Tongue (tissue), 2 donors: ENCODE measurements around the gene TBC1D12. TPM values are rescaled to one million over a fixed set of nuclear protein-coding genes. Genes with fewer than 3 reads are reported as not detected.
"Not testable (repeated sequence)": the region's sequence is repeated elsewhere in the genome, so short reads cannot be mapped to it uniquely, and the experiment has no call there.

Experiments used
- DNase-seq: peaks from one replicate; pipeline ENCODE4 v3.0.0-alpha.2; 2015
- total RNA-seq: library from RNA; depleted of rRNA; stranded (reverse); fragments of >200 nt; gene quantifications from one replicate; pipeline ENCODE4 v1.2.3, GENCODE V29; 2014

TBC1D12 gene
- total RNA-seq, 1 donor from 2014 or later: 18.4 TPM

DNA sequence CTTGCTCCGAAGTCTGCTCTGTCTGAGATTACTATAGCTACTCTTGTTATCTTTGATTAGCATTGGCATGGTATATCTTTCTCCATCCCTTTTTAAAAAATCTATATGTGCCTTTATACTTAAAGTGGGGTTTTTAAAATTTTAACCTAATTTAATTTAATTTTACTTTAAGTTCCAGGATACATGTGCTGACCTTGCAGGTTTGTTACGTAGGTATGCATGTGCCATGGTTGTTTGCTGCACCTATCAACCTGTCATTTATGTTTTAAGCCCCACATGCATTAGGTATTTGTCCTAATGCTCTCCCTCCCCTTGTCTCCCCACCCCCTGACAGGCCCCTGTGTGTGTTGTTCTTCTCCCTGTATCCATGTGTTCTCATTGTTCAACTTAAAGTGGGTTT is 54.6 kb downstream of the TBC1D12 start:
- DNase-seq: no peak

DNA sequence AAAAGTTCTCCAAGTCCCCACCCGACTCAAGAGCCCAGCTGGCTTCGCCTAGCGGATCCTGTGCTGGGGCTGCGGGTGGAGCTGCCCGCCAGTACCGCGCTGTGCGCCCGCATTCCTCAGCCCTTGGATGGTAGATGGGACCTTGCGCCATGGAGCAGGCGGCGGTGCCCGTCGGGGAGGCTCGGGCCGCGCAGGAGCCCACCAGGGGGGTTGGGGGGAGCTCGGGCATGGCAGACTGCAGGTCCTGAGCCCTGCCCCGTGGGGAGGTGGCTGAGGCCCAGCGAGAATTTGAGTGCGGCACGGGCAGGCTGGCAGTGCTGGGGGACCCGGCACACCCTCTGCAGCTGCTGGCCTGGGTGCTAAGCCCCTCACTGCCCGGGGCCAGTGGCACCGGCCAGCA is 57.0 kb downstream of the TBC1D12 start:
- DNase-seq: no peak

DNA sequence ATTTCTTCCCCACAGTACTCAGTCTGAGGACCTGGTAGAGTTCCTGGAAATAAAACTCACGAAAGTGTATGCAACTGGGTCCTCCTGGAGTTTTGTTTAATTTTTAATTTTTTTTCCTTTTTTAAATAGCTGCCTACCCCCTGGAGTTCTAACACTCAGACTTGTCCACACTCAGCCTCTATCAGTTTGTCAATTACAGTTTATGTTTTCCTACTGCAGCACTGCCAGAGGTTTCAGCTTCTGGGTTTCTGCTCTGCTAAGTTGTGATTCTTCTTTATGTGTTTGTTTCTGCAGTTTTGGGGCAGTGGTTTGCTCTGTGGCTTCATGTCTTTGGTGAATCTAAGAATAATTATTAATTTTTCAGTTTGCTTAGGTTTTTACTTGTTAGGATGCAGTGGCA is 59.2 kb downstream of the TBC1D12 start:
- no peak for DNase-seq

DNA sequence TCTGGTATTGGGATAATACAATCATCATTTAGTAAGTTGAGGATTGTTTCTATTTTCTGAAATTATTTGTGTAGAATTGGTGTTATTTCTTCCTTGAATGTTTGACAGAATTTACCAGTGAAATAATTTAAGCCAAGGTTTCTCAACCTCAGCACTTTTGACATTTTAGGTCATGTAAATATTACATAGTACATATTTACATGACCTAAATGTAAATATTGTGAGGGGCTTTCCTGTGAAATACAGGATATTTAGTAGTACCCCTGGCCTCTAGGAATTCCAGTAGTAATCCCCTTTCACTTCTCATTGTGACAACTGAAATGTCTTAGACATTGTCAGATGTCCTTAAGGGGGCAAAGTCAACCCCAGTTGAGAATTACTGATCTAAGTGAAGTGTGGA is 59.8 kb downstream of the TBC1D12 start:
- no peak for DNase-seq

DNA sequence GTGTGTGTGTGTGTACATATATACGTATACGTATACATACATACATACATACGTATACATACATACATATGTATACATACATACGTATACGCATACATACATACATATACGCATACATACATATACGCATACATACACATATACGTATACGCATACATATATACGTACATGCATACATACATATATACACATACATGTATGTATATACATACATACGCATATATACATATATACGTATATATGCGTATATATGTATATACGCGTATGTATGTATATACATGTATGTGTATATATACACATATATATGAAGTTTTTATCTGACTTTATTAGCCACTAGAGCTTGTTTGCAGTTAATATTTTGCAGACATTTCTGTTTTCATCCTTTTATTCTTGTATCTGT is 63.3 kb downstream of the TBC1D12 start:
- DNase-seq: no peak

- DNase-seq: no peak
Observed at GRCh38 chr10:94481410-94481809, 79.1 kb downstream of the TBC1D12 start.

DNA sequence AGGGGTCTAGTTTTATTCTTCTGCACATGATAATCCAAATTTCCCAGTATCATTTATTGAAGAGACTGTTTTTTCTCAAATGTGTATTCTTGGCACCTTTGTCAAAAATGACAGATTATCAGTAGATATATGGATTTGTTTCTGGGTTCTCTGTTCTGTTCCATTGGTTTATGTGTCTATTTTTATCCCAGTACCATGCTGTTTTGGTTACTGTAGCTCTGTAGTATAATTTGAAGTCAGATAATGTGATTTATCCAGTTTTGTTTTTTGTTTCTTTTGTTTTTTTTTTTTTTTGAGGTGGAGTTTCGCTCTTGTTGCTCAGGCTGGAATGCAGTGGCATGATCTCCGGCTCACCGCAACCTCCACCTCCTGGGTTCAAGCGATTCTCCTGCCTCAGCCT is 81.6 kb downstream of the TBC1D12 start:
- no peak for DNase-seq

- no peak for DNase-seq
Observed at GRCh38 chr10:94485094-94485493, 82.8 kb downstream of the TBC1D12 start.

DNA sequence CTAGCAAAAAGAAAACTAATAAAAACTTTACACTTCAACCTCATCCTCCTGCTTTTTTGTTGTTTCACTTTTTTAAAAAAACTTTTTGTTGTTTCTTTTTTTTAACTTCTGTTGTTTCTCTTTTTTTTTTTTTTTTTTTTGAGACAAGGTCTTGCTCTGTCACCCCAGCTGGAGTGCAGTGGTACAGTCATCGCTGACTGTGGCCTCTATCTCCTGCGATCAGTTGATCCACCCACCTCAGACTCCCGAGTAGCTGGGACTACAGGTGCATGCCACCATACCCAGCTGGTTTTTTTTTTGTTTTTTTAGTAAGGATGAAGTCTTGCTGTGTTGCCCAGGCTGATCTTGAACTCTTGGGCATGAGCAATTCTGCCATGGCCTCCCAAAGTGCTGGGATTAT is 85.2 kb downstream of the TBC1D12 start:
- no peak for DNase-seq

- DNase-seq: no peak
Observed at GRCh38 chr10:94489107-94489506, 86.8 kb downstream of the TBC1D12 start.

- no peak for DNase-seq
Observed at GRCh38 chr10:94489976-94490788, 87.8 kb downstream of the TBC1D12 start.

DNA sequence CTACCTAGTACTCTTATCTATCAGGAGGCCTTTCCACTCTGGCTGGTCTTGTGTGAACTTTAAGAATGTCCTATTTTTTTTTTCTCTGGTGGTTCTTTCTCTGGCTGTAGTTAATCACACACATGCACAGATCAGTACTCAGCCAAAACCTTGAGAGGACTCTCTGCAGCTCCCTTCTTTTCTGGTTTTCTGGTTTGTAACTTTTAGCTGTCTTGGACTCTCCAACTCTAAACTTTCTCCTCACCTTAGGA is 88.4 kb downstream of the TBC1D12 start:
- no peak for DNase-seq

- DNase-seq: no peak
Observed at GRCh38 chr10:94493463-94493862, 91.1 kb downstream of the TBC1D12 start.

DNA sequence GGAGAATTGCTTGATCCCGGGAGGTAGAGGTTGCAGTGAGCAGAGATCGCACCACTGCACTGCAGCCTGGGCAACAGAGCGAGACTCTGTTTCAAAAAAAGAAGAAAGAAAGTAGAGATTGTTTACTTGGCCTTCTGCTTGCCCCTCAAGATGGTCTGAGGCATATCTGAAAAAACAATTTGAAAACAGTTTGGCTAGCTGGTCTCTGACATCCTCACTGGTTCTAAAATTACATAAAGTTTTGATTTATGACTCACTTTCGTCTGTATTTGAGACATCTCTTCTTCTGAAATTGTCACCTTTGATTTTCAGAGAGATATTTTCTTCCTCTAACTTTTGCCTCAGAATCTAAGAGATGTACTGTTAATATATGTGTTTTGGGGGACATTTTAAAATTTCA is 93.7 kb downstream of the TBC1D12 start:
- no peak for DNase-seq

GRCh38 chr10:94496646-94497045 is 94.3 kb downstream of the TBC1D12 start:
- DNase-seq: no peak

DNA sequence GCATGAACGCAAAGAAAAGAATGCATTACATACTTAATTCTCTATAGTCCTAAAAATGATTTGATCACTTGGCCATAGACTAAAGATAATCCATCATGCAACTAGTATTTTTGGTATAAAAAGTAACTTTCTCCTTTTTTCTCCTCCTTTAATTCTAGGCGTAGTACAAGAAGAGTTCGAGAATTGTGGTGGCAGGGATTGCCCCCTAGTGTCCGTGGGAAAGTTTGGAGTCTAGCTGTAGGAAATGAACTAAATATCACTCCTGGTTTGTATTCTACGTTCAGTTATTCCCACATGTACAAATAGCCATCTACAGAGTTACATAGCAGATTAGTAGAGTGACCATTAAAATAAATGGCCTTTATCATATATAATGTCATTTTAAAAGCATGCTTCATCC is 97.7 kb downstream of the TBC1D12 start:
- no peak for DNase-seq

DNA sequence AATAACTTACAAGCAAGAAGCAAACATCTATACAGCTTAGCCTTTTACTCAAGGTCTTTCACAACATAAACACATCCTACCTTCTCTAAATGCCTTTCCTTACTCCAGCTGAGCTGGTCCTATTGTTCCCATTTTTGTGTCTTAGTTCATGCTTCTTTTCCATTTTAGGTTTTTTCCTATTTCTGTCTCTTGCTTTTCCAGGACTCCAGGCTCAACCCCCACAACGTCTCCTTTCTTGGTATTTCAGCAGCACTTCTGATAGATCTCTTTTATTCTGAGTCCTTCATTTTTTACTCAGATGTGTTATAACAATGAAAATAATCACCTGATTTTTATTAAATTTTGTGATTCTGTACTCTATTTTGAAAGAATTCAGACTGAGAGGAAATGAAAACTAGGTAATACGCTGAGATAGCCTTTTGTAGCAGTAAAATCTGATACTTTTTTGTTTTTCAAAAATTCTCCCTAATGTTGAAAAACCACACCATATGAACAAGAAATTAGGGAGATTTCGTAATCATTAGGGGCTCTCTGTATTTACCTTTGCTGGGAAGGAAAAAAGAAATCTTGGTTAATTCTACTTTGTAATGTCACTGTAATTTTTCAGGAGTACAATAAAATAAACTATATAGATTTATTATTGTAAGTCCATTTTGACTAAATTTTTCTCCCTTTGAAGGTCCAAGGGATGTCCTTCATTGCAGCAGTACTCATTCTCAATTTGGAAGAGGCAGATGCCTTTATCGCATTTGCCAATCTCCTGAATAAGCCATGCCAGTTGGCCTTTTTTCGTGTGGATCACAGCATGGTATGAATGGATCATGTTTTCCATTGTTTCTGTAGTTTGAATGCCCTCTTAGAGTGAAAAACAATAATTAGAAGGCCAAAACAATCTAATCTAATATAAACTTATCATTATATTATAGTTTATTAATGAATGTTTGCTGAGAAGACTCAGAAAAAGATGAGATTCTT is 119.2 kb downstream of the TBC1D12 start:
- no peak for DNase-seq

DNA sequence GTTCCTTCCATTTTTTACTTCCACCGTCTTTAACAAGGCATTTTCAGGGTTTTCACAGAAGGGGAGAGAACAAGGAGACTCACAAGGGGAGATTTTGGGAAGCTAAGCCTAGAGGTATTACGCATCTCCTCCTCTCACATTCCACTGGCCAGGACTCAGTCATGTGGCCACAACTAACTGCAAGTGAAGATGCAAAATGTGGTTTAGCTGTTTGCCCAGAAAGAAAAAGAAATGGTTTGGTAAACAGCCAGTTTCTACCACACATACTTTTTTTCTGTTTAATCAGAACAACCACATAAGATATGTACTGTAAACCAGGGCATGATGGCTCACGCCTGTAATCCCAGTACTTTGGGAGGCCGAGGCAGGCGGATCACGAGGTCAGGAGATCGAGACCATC is 121.8 kb downstream of the TBC1D12 start:
- no peak for DNase-seq

DNA sequence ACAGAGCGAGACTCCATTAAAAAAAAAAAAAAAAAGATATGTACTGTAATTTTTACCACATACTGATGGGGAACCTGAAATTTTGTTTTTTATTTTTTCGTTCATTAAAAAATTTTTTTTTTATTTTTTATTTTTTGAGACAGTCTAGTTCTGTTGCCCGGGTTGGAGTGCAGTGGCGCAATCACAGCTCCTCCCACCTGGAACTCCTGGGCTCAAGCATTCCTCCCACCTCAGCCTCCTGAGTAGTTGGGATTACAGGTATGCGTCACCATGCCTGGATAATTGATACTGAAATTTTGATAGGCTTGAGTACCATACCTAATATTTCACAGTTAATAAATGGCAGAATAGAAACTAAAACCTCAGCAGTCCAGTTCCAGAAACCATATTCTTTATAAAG is 122.4 kb downstream of the TBC1D12 start:
- no peak for DNase-seq

GRCh38 chr10:94531550-94531949 is 129.2 kb downstream of the TBC1D12 start:
- DNase-seq: not testable (repeated sequence)

DNA sequence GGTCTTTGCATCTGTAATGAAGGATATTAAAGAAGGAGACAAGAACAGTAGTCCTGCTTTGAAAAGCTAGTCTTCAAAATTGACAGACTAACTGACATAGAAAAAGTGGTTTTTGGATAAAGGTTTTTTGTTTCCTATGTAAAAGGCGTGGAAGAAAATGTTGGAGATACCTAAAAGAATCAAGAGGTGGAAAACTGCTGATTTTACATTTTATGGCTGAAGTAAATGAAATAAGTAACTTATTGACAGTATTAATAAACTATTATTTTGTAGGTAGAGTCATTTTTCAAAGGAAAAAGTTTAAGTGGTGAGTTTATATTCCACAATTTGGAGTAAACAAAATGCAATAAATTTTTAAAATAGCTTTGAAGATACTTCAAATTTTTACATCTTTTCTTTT is 130.7 kb downstream of the TBC1D12 start:
- no peak for DNase-seq

GRCh38 chr10:94542282-94542681 is 139.9 kb downstream of the TBC1D12 start:
- DNase-seq: not testable (repeated sequence)

DNA sequence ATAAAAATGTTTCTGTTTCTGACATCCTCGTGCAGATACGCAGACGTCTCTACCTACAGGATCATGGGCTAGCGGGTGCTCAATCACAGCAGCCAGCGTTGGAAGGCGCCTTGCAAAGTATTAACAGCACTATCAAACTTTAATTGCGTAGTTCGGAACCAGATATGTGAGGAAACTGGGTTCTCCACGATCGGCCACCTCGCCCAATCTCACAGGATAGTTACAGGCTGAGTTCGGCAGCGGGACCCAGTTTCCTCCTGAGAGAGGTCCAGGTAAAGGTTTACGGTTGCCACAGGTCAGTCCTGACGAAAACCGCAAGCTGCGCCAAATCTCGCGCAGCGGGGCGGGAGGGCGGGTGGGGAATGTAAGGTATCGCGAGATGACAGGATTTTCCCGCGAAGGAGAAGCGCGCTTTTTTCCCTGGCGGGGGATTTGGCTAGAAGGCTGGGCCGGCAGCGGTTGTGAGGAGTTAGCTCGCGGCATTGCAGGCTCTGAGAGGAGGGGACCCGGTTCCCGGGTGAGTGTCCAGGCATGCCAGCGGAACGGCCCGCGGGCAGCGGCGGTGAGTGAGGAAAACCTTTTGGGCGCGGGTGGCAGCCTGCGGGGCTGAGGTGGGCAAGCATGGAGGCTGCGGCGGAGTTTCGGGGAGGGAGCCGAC is 143.2 kb downstream of the TBC1D12 start, which contains the start of gene HELLS:
TSS of gene HELLS (plus strand) at position 398 of the 658 bp plus-strand sequence. CDS start at position 532, 134 bp downstream.
- peak; percentile 95 for DNase-seq
